NK-92 treated with Interleukin-12 subunit alpha and Interleukin-12 subunit beta, amount 100 ng/mL, for 24 hours (cell line): ENCODE measurements around the gene CD300H.
"Not testable (repeated sequence)": the region's sequence is repeated elsewhere in the genome, so short reads cannot be mapped to it uniquely, and the experiment has no call there.

Source experiments
- DNase-seq: peaks from one replicate; lab custom pipeline; 2025; lab: John Stamatoyannopoulos, UW

CD300H gene

GRCh38 chr17:74526681-74527080 is 40.6 kb downstream of the CD300H start:
- no peak for DNase-seq

DNA sequence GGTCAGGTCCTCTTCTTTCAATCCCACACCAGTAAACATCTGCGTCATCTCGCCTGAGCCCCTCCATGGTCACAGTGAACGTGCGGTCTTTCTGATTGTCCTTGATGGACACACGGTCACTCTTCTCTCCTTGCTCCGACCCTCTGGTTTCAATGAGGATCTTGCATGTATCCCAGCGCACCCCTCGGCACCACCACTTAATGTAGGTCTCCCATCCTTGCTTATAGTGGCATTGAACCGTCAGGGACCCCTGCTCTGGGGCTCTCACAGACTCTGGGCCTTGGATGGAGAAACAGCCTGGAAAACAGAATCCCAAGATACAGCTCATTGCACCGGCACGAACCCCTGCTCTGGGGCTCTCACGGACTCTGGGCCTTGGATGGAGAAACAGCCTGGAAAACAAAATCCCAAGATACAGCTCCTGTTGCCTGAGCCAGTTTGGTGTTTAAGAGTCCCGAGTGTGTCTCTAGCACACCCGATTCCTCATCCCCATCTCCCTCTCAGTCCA is 41.5 kb downstream of the CD300H start:
- no peak for DNase-seq

GRCh38 chr17:74525465-74525725 is 41.9 kb downstream of the CD300H start:
- DNase-seq: no peak

GRCh38 chr17:74524653-74525464 is 42.5 kb downstream of the CD300H start:
- no peak for DNase-seq

GRCh38 chr17:74523308-74523707 is 44.0 kb downstream of the CD300H start:
- no peak for DNase-seq

DNA sequence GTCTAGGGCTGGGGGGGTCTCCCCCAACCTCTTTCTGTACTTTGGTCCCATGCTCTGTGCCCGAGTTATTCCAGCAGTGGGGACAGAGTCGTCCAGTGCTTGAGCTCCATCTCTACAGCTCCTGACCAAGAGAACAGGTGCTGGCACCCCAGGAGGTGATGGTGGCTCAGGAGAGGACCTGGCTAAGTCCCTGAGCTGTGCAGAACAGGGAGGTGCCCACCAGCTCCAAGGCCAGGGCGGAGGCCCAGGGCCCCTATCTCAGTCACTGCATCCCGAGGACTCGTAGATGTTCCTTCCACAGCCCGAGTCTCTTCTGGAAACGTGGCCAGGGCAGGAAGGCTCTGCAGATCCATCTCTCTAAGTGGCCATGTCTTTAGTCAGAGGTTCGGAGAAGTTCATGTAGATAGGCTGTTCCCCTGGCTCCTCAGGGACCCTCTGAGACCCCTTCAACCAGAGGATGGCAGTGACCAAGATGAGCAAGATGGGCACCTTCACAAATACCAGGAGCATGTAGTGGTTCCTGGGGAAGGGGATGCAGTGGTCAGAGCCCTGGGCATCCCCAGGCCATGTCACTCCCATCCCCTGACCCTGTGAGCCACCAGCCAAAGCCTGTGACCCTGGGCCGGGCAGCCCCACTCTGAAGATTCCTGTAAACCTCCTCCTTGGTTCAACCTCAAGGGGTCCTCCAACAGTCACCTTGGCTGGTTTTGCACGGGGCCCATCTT is 44.8 kb downstream of the CD300H start:
- DNase-seq: no peak

DNA sequence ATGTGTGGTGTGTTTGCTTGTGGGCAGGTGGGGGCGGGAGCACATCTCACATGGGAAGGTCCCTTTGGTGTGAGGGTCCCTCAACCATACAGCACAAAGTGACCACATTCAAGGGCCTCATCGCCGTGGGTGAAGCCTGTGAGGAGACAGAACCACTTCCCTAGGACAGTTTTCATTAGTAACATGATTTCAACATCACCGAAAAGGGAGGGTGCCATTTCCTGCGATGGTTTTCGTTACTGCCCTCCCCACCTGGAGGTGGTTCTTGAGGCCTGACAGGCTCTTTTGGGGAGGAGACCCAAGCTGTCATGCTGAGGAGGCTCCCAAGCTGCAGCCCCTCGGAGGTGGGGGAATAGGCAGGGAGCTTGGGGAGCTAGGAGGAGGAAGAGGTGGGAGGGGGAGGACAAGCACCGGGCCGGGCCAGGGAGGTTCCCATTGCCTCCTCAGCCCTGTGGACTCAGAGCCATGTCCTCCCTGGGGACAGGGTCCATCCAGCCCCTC is 45.6 kb downstream of the CD300H start:
- peak; percentile 44 for DNase-seq

GRCh38 chr17:74520790-74521480 is 46.4 kb downstream of the CD300H start:
- DNase-seq: no peak

DNA sequence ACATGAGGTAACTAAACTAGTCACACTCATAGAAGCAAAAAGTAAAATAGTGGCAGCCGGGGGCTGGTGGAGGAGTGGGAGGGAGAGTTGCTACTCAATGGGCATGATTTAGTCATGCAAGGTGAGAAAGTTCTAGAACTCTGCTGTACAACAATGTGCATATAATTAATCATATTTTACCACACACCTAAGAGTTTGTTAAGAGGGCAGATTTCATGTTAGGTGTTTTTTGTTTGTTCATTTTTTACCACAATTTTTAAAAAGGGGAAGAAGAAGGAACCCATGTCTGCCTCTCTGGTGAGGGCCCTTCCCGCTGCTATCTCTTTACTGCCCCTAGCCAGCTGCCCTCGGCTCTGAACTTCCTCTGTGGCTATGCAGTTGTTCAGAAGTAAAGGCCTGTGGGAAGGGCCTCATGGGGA is 47.3 kb downstream of the CD300H start:
- no peak for DNase-seq

- not testable (repeated sequence) for DNase-seq
These were observed 48.8 kb downstream of the CD300H start for GRCh38 chr17:74518413-74518981.

- no peak for DNase-seq
These were observed 50.6 kb downstream of the CD300H start for GRCh38 chr17:74516561-74517328.

DNA sequence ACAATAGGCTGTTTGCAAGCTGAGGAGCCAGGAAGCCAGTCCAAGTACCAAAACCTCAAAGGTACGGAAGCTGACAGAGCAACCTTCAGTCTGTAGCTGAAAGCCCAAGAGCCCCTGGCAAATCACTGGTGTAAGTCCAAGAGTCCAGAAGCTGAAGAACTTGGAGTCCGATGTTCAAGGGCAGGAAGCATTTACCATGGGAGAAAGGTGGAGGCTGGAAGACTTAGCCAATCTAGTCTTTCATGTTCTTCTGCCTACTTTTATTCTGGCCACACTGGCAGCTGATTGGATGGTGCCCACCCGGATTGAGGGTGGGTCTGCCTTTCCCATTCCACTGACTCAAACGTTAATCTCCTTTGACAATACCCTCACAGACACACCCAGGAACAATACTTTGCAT is 51.4 kb downstream of the CD300H start:
- no peak for DNase-seq

DNA sequence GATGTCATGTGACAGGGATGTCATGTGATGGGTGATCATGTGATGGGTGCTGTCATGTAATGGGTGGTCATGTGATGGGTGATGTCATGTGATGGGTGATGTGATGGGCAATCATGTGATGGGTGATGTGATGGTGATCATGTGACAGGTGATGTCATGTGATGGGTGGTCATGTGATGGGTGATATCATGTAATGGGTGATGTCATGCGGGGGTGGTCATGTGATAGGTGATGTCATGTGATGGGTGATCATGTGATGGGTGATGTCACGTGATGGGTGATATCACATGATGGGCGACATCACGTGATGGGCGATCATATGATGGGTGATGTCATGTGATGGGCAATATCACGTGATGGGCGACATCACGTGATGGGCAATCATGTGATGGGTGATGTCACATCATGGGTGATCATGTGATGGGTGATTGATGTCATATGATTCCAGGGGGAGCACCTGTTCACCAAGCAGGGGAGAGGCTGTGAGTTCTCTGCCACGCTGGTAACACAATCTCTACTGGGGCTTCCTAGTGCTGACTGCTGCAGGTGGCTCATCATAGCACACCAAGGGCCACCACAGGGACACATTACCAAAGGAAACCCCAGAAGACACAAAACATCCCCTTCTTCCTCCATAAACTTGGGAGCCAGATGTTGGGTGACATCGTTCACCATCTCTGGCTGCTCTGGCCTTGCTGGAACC is 52.5 kb downstream of the CD300H start:
- DNase-seq: no peak

DNA sequence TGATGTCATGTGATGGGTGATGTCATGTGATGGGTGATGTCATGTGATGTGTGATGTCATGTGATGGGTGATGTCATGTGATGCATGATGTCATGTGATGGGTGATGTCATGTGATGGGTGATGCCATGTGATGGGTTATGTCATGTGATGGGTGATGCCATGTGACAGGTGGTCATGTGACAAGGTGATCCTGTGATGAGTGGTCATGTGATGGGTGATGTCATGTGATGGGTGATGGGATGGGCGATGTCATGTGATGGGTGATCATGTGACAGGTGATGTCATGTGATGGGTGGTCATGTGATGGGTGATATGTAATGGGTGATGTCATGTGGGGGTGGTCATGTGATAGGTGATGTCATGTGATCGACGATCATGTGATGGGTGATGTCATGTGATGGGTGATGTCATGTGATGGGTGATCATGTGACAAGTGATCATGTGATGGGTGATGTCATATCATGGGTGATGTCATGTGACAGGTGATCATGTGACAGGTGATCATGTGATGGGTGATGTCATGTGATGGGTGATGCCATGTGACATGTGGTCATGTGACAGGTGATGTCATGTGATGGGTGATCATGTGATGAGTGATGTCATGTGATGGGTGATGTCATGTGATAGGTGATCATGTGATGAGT is 53.2 kb downstream of the CD300H start:
- DNase-seq: no peak

GRCh38 chr17:74512624-74513091 is 54.7 kb downstream of the CD300H start:
- no peak for DNase-seq

DNA sequence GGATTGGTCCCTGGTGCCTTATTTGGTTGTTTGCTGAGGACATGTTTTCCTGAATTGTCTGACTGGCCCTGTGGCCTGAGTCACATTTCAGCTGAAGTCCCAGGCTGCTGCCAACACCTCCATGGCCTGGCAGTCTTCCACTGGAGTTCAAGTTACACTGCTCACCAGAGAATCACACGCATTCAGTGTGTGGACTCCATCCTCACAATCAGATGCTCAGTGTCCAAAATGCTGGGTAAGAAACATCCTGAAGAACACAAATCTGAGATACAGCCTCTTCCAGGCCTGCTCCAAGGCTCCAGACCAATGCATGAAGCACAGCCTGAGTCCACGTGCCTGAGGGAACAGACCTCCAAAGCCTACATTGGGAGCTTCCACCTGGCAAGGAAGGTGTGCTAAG is 55.3 kb downstream of the CD300H start:
- DNase-seq: no peak
